A549 (cell line): ENCODE results near the gene FBXO7. TPM values are rescaled to one million over a fixed set of nuclear protein-coding genes. Genes with fewer than 3 reads are reported as not detected.

Experiments
- ATAC-seq, 2 experiments: fragments of 200-7000 bp in 1 of 2; fragments of >200 bp in 1 of 2; cut with Nextera tagmentation in 1 of 2; cut with Tn5 transposase in 1 of 2; 3 replicates each; pipeline versions ENCODE4 v1.8.0 to v1.9.1; 2018 to 2020; ENCODE audit warnings: mild to moderate bottlenecking in 1 of 2, moderate library complexity in 1 of 2
- CTCF ChIA-PET: fragments of 300-600 bp; sonication (Branson Sonifier 250); formaldehyde crosslinking; extraction: SDS; loops from one replicate; lab custom pipeline; 2021; ENCODE audit warnings: antibody characterized with exemption, inconsistent platforms; lab: Yijun Ruan, JAX
- POLR2A ChIA-PET: fragments of 350-600 bp; formaldehyde crosslinking; extraction: SDS; loops from one replicate; lab custom pipeline; 2021; ENCODE audit warnings: antibody characterized with exemption, inconsistent platforms; lab: Yijun Ruan, JAX
- DNase-seq, 2 experiments: peaks; one replicate each; pipeline versions ENCODE4 v3.0.0 to v3.0.0-alpha.2; 2011 to 2016; ENCODE audit warnings: low read depth in 1 of 2, low spot score in 1 of 2
- FAIRE-seq: peaks from 2 replicates; lab custom pipeline; 2011; peaks lifted over from hg19 to GRCh38; lab: Jason Lieb, UNC
- H3K27ac ChIP-seq, 2 experiments: fragments of >200 bp; sonication (Bioruptor Twin); formaldehyde crosslinking; 3 replicates each; pipeline ENCODE4 v1.5.1; 2016 to 2017
- H3K4me1 ChIP-seq: fragments of >200 bp; sonication (Bioruptor Twin); formaldehyde crosslinking; 3 replicates; pipeline ENCODE4 v1.6.1; 2016
- H3K4me2 ChIP-seq: fragments of >200 bp; sonication (Bioruptor Twin); formaldehyde crosslinking; 3 replicates; pipeline ENCODE4 v1.6.1; 2016
- H3K4me3 ChIP-seq: fragments of >200 bp; sonication (Bioruptor Twin); formaldehyde crosslinking; 3 replicates; pipeline ENCODE4 v1.5.1; 2016
- H3K9me3 ChIP-seq: fragments of >200 bp; sonication (Bioruptor Twin); formaldehyde crosslinking; 3 replicates; pipeline ENCODE4 v1.6.1; 2016
- BCL3 ChIP-seq: fragments of >200 bp; sonication (Bioruptor Twin); formaldehyde crosslinking; IDR thresholded peaks from 3 replicates; pipeline ENCODE4 v1.6.1; 2016
- CBX2 ChIP-seq: fragments of 200-600 bp; sonication (generic); IDR thresholded peaks from 2 replicates; pipeline ENCODE4 v1.6.1; 2016; ENCODE audit warnings: low read depth, mild to moderate bottlenecking, borderline replicate concordance
- CTCF ChIP-seq: fragments of >200 bp; sonication (Bioruptor Twin); formaldehyde crosslinking; IDR thresholded peaks from 3 replicates; pipeline ENCODE4 v1.5.1; 2016
- E2F6 ChIP-seq: IDR thresholded peaks from 2 replicates; pipeline ENCODE4 v1.6.1; 2012; ENCODE audit warnings: low read depth, borderline replicate concordance
- EHMT2 ChIP-seq: fragments of 200-600 bp; sonication (generic); IDR thresholded peaks from 2 replicates; pipeline ENCODE4 v1.6.1; 2016; ENCODE audit warnings: antibody characterized with exemption, low read depth, mild to moderate bottlenecking, moderate library complexity
- ESRRA ChIP-seq: fragments of 150-350 bp; IDR thresholded peaks from 2 replicates; pipeline ENCODE4 v1.6.1; 2014; ENCODE audit warnings: mild to moderate bottlenecking, low read length, borderline replicate concordance
- FOSL2 ChIP-seq, 2 experiments: fragments of 450-650 bp in 1 of 2; fragments of >200 bp in 1 of 2; sonication (Bioruptor Twin) in 1 of 2; formaldehyde crosslinking; IDR thresholded peaks; 2 replicates each; pipeline versions ENCODE4 v1.5.0 to v1.6.1; 2016 to 2020; ENCODE audit warnings: mild to moderate bottlenecking in 1 of 2, moderate library complexity in 1 of 2
- GATA3 ChIP-seq: IDR thresholded peaks from 2 replicates; pipeline ENCODE4 v1.6.1; 2012; ENCODE audit warnings: borderline replicate concordance
- HES2 ChIP-seq: fragments of >200 bp; sonication (Bioruptor Twin); formaldehyde crosslinking; IDR thresholded peaks from 2 replicates; pipeline ENCODE4 v1.6.1; 2016
- HMGXB4 ChIP-seq: fragments of 250-450 bp; sonication (Bioruptor Pico); IDR thresholded peaks from 2 replicates; pipeline ENCODE4 v1.5.0; 2021; ENCODE audit warnings: mild to moderate bottlenecking, moderate library complexity, borderline replicate concordance
- HOXB5 ChIP-seq: fragments of 250-450 bp; sonication (Bioruptor Pico); IDR thresholded peaks from 2 replicates; pipeline ENCODE4 v1.5.0; 2020; ENCODE audit warnings: mild to moderate bottlenecking, moderate library complexity
- JUN ChIP-seq, 2 experiments: fragments of >200 bp; sonication (Bioruptor Twin); formaldehyde crosslinking; IDR thresholded peaks; 2 replicates in 1 of 2; 3 replicates in 1 of 2; pipeline ENCODE4 v1.6.1; 2016 to 2017
- JUNB ChIP-seq: fragments of >200 bp; sonication (Bioruptor Twin); formaldehyde crosslinking; IDR thresholded peaks from 2 replicates; pipeline ENCODE4 v1.6.1; 2016
- MAFK ChIP-seq: fragments of 450-650 bp; IDR thresholded peaks from 2 replicates; pipeline ENCODE4 v1.6.1; 2014; ENCODE audit not compliant: partially characterized antibody
- MAZ ChIP-seq: fragments of 150-350 bp; IDR thresholded peaks from 2 replicates; pipeline ENCODE4 v1.6.1; 2014; ENCODE audit warnings: antibody characterized with exemption, low read depth, low read length, borderline replicate concordance
- POLR2A ChIP-seq: IDR thresholded peaks from 2 replicates; pipeline ENCODE4 v1.6.1; 2012; ENCODE audit warnings: mild to moderate bottlenecking, low read length
- RAD21 ChIP-seq, 2 experiments: fragments of >200 bp in 1 of 2; sonication (Bioruptor Twin) in 1 of 2; formaldehyde crosslinking in 1 of 2; IDR thresholded peaks in 1 of 2; conservative IDR thresholded peaks in 1 of 2; 2 replicates in 1 of 2; 3 replicates in 1 of 2; pipeline ENCODE4 v1.6.1; 2012 to 2018; ENCODE audit warnings: inconsistent platforms in 1 of 2
- RNF2 ChIP-seq: fragments of 200-600 bp; sonication (generic); IDR thresholded peaks from 2 replicates; pipeline ENCODE4 v1.6.1; 2016; ENCODE audit warnings: low read depth, mild to moderate bottlenecking, antibody characterized with exemption, moderate library complexity, borderline replicate concordance
- SMC3 ChIP-seq: fragments of >200 bp; sonication (Bioruptor Twin); formaldehyde crosslinking; IDR thresholded peaks from 3 replicates; pipeline ENCODE4 v1.6.1; 2018; ENCODE audit warnings: inconsistent platforms
- USF2 ChIP-seq: fragments of 450-650 bp; IDR thresholded peaks from 2 replicates; pipeline ENCODE4 v1.6.1; 2014; ENCODE audit warnings: antibody characterized with exemption
- ZNF302 ChIP-seq: fragments of 250-450 bp; sonication (Bioruptor Pico); IDR thresholded peaks from 2 replicates; pipeline ENCODE4 v1.9.0; 2021; ENCODE audit warnings: inconsistent platforms, mild to moderate bottlenecking, moderate library complexity
- ZSCAN20 ChIP-seq: fragments of 250-450 bp; sonication (Bioruptor Pico); IDR thresholded peaks from 2 replicates; pipeline ENCODE4 v1.8.0; 2022; ENCODE audit warnings: mild to moderate bottlenecking, moderate library complexity
- WGBS: methylation state at CpG from one replicate; pipeline ENCODE4 v1.1.6; 2017; ENCODE audit errors: missing lambda C conversion rate; 5-methylcytosine and 5-hydroxymethylcytosine counted together
- polyA plus RNA-seq, 4 experiments: library from polyadenylated mRNA; depleted of rRNA in 3 of 4; stranded (reverse); fragments of >200 nt; fragmentation: RNase III in 1 of 4; extraction: RNeasy Plus Mini Kit Qiagen cat#74134 plus additional on column Dnase treatment in 1 of 4; gene quantifications; 2 replicates in 3 of 4; 3 replicates in 1 of 4; pipeline ENCODE4 v1.2.3, GENCODE V29; 2011 to 2017

Gene FBXO7
- polyA plus RNA-seq, 2 of the 4 experiments (the other 2 are of a cell fraction), result 58.0 to 131 TPM

- 38% methylated on average over 6 of the region's 9 CpGs for WGBS
- Histone ChIP-seq H3K9me3 (no peaks in the 10 kb centered on the region), H3K27ac (0 out of 6 replicates have a peak overlapping the region, but pooled peaks of 1 of the 2 experiments have one; percentile 17), H3K4me3 (no peak overlapping the region), H3K4me2 (no peak overlapping the region), H3K4me1 (peaks cover 3% of the 10 kb centered on the region; the same call in 2 of the 3 replicates)
- no peak for ATAC-seq
- no peak for DNase-seq
- CTCF ChIA-PET, result interaction anchor here (0.6 to 10.5 kb wide), 42 partner anchors 8 to 682 kb away, joined by 3 to 187 read pairs (median 5); partner anchors contain the start of gene TIMP3
- no peak for FAIRE-seq
- TF ChIP-seq FOSL2 (IDR thresholded peaks at IDR 0.05) (no peak), FOSL2 (CRISPR knock-in tag; IDR thresholded peaks at IDR 0.05) (no peak), ZSCAN20 (CRISPR knock-in tag) (no peak), JUN (IDR thresholded peaks at IDR 0.05) (no peak), GATA3 (no peak), CBX2 (no peak), EHMT2 (no peak), BCL3 (no peak), MAFK (no peak), JUNB (no peak), HMGXB4 (CRISPR knock-in tag) (no peak), ZNF302 (CRISPR knock-in tag) (no peak), POLR2A (no peak), ESRRA (no peak), RNF2 (no peak), USF2 (no peak), HOXB5 (no peak)
- POLR2A ChIA-PET, result no interaction called here
Observed at GRCh38 chr22:32528316-32528715, 53.7 kb downstream of the FBXO7 start.

- peak; percentile 69 for TF ChIP-seq CTCF
- no peak for TF ChIP-seq MAZ
- no peak for TF ChIP-seq E2F6
- TF ChIP-seq RNF2, result no peak
- TF ChIP-seq SMC3, result peak; percentile 94
- no peak for TF ChIP-seq HES2
- peak; percentile 91 to 93 for TF ChIP-seq RAD21 (conservative IDR thresholded peaks at IDR 0.05 in 1 of 2, IDR thresholded peaks at IDR 0.05 in 1 of 2)
- DNase-seq (peak; percentile 74 to 79), FAIRE-seq (no peak), ATAC-seq (peak; percentile 95 to 98)
- WGBS, result 51% methylated on average over 27 of the region's 29 CpGs
- ChIA-PET POLR2A (no interaction called here), CTCF (interaction anchor here (0.6 to 10.5 kb wide), 53 partner anchors 8 to 681 kb away, joined by 3 to 187 read pairs (median 5); partner anchors contain the start of gene TIMP3)
- H3K4me1 ChIP-seq, result peaks cover 12% of the 10 kb centered on the region
- peak overlapping the region; percentile 61 to 66; a peak in 3 of 6 replicates for H3K27ac ChIP-seq
- no peaks in the 10 kb centered on the region for H3K9me3 ChIP-seq
- H3K4me2 ChIP-seq, result peak overlapping the region; percentile 67
- H3K4me3 ChIP-seq, result no peak overlapping the region
Observed at GRCh38 chr22:32528984-32529982, 54.7 kb downstream of the FBXO7 start.
